Nucleus accumbens (tissue), 56 donors: ENCODE measurements around the gene COLGALT1.
A peak's percentile ranks its signal among the peaks of the same experiment; 100 is the strongest.
"Not testable (repeated sequence)": the region's sequence is repeated elsewhere in the genome, so short reads cannot be mapped to it uniquely, and the experiment has no call there.

Experiments
- DNase-seq, 56 donors: peaks; one replicate each; lab custom pipeline; 2025; lab: John Stamatoyannopoulos, UW

Gene COLGALT1

GRCh38 chr19:17556995-17557394 is 1.5 kb downstream of the COLGALT1 start:
- DNase-seq: no peak

GRCh38 chr19:17557466-17557865 is 2.0 kb downstream of the COLGALT1 start:
- DNase-seq: peak in 1 of 56 donors; percentile 14

GRCh38 chr19:17560205-17560595 is 4.8 kb downstream of the COLGALT1 start:
- DNase-seq: peak in 1 of 56 donors; percentile 4

- DNase-seq: no peak
Observed at GRCh38 chr19:17562097-17562496, 6.6 kb downstream of the COLGALT1 start.

GRCh38 chr19:17562561-17562960 is 7.1 kb downstream of the COLGALT1 start:
- no peak for DNase-seq

GRCh38 chr19:17564781-17565180 is 9.3 kb downstream of the COLGALT1 start:
- DNase-seq: no peak

- no peak for DNase-seq
Observed at GRCh38 chr19:17565611-17566010, 10.2 kb downstream of the COLGALT1 start.

GRCh38 chr19:17567940-17568339 is 12.5 kb downstream of the COLGALT1 start:
- no peak for DNase-seq

- DNase-seq: not testable (repeated sequence)
Observed at GRCh38 chr19:17570291-17570690, 14.8 kb downstream of the COLGALT1 start.

- no peak for DNase-seq
Observed at GRCh38 chr19:17570791-17571190, 15.3 kb downstream of the COLGALT1 start.

GRCh38 chr19:17572638-17573037 is 17.2 kb downstream of the COLGALT1 start:
- no peak for DNase-seq

- no peak for DNase-seq
Observed at GRCh38 chr19:17575871-17576757, 20.7 kb downstream of the COLGALT1 start.

- no peak for DNase-seq
Observed at GRCh38 chr19:17576758-17577456, 21.5 kb downstream of the COLGALT1 start.

- no peak for DNase-seq
Observed at GRCh38 chr19:17577457-17578097, 22.1 kb downstream of the COLGALT1 start.

GRCh38 chr19:17579661-17580244 is 24.3 kb downstream of the COLGALT1 start:
- peak in 3 of 56 donors; percentile 5 to 22 (median 9) for DNase-seq

GRCh38 chr19:17580470-17581144 is 25.2 kb downstream of the COLGALT1 start:
- DNase-seq: no peak

GRCh38 chr19:17581211-17581874 is 25.9 kb downstream of the COLGALT1 start:
- no peak for DNase-seq

GRCh38 chr19:17582613-17583012 is 27.2 kb downstream of the COLGALT1 start:
- no peak for DNase-seq

GRCh38 chr19:17584132-17584531 is 28.7 kb downstream of the COLGALT1 start:
- DNase-seq: no peak

- not testable (repeated sequence) for DNase-seq
Observed at GRCh38 chr19:17585395-17585794, 29.9 kb downstream of the COLGALT1 start.
